Measurements from ENCODE around the gene UBE2B.
A peak's percentile ranks its signal among the peaks of the same experiment; 100 is the strongest.
"Not testable (repeated sequence)": the region's sequence is repeated elsewhere in the genome, so short reads cannot be mapped to it uniquely, and the experiment has no call there.

Gene UBE2B

GRCh38 chr5:134373633-134374032, 2.3 kb downstream of the UBE2B start:
- H3K4me3 ChIP-seq (ENCODE audit: low read depth, low read length); H4K12ac ChIP-seq (ENCODE audit: low read depth, low read length); H3K27me3 ChIP-seq (ENCODE audit: insufficient read depth, low read length); H2BK5ac ChIP-seq (ENCODE audit: low read depth, low read length, poor library complexity); H3K23ac ChIP-seq (ENCODE audit: low read length); H2AK5ac ChIP-seq (ENCODE audit: low read length); H4K91ac ChIP-seq (ENCODE audit: low read depth, low read length); H3K4me1 ChIP-seq (ENCODE audit: control insufficient read depth in 1 of 2, insufficient read depth in 2 of 2, low read length in 2 of 2); H3K9ac ChIP-seq (ENCODE audit: low read length); H4K8ac ChIP-seq (ENCODE audit: low read depth, low read length); H3K4me2 ChIP-seq (ENCODE audit: low read length); H3K18ac ChIP-seq (ENCODE audit: low read length); DNase-seq; H2BK12ac ChIP-seq (ENCODE audit: low read length); H3K9me3 ChIP-seq (ENCODE audit: insufficient read depth, low read depth, low read length); H2BK120ac ChIP-seq (ENCODE audit: insufficient read depth, low read length, poor library complexity); H3K14ac ChIP-seq (ENCODE audit: low read length); H3K27ac ChIP-seq (ENCODE audit: low read depth, low read length); H2AFZ ChIP-seq (ENCODE audit: insufficient read depth, low read length, poor library complexity): not testable (repeated sequence)
- peaks cover 10% of the 10 kb centered on the region for H3K79me1 ChIP-seq (ENCODE audit: low read length)
- WGBS (ENCODE audit: extremely low coverage, insufficient coverage, insufficient read length) = no CpG with 5 or more reads among the region's 5 CpGs
- H3K4ac ChIP-seq (ENCODE audit: low read depth, low read length) = peak overlapping the region; percentile 47
- peaks cover 11% of the 10 kb centered on the region for H3K79me2 ChIP-seq (ENCODE audit: control insufficient read depth, insufficient read depth, low read length, poor library complexity)
- H3K36me3 ChIP-seq (ENCODE audit: control insufficient read depth in 1 of 2, insufficient read depth in 2 of 2, low read length in 2 of 2) = peaks cover 9 to 13% of the 10 kb centered on the region in 2 experiments

- Histone ChIP-seq H3K4me1 (ENCODE audit: control insufficient read depth in 1 of 2, insufficient read depth in 2 of 2, low read length in 2 of 2) (peaks cover 0 to 3% of the 10 kb centered on the region in 2 experiments), H3K4ac (ENCODE audit: low read depth, low read length) (peak overlapping the region; percentile 93), H4K8ac (ENCODE audit: low read depth, low read length) (no peak overlapping the region), H3K27ac (ENCODE audit: low read depth, low read length) (no peak overlapping the region), H3K23ac (ENCODE audit: low read length) (no peak overlapping the region), H2AK5ac (ENCODE audit: low read length) (no peak overlapping the region), H3K4me3 (ENCODE audit: low read depth, low read length) (no peak overlapping the region), H2BK120ac (ENCODE audit: insufficient read depth, low read length, poor library complexity) (no peak overlapping the region), H2BK12ac (ENCODE audit: low read length) (no peak overlapping the region), H3K9ac (ENCODE audit: low read length) (no peak overlapping the region), H2BK5ac (ENCODE audit: low read depth, low read length, poor library complexity) (no peak overlapping the region), H3K27me3 (ENCODE audit: insufficient read depth, low read length) (no peaks in the 10 kb centered on the region), H3K36me3 (ENCODE audit: control insufficient read depth in 1 of 2, insufficient read depth in 2 of 2, low read length in 2 of 2) (peaks cover 10 to 14% of the 10 kb centered on the region in 2 experiments), H4K91ac (ENCODE audit: low read depth, low read length) (no peak overlapping the region), H3K14ac (ENCODE audit: low read length) (no peak overlapping the region), H2AFZ (ENCODE audit: insufficient read depth, low read length, poor library complexity) (no peak overlapping the region), H4K12ac (ENCODE audit: low read depth, low read length) (no peak overlapping the region), H3K79me2 (ENCODE audit: control insufficient read depth, insufficient read depth, low read length, poor library complexity) (peaks cover 11% of the 10 kb centered on the region), H3K18ac (ENCODE audit: low read length) (no peak overlapping the region), H3K4me2 (ENCODE audit: low read length) (no peak overlapping the region), H3K9me3 (ENCODE audit: insufficient read depth, low read depth, low read length) (no peaks in the 10 kb centered on the region), H3K79me1 (ENCODE audit: low read length) (peaks cover 10% of the 10 kb centered on the region)
- no CpG with 5 or more reads among the region's 3 CpGs for WGBS (ENCODE audit: extremely low coverage, insufficient coverage, insufficient read length)
- peak in 1 of 2 donors; percentile 31 for DNase-seq
These were observed 2.9 kb downstream of the UBE2B start for GRCh38 chr5:134374232-134374631.

GRCh38 chr5:134380346-134380745, 9.0 kb downstream of the UBE2B start:
- Histone ChIP-seq H3K4ac (ENCODE audit: low read depth, low read length) (no peak overlapping the region), H4K8ac (ENCODE audit: low read depth, low read length) (no peak overlapping the region), H3K9ac (ENCODE audit: low read length) (no peak overlapping the region), H2AK5ac (ENCODE audit: low read length) (no peak overlapping the region), H3K36me3 (ENCODE audit: control insufficient read depth in 1 of 2, insufficient read depth in 2 of 2, low read length in 2 of 2) (peaks cover 32 to 37% of the 10 kb centered on the region in 2 experiments), H3K4me1 (ENCODE audit: control insufficient read depth in 1 of 2, insufficient read depth in 2 of 2, low read length in 2 of 2) (no peaks in the 10 kb centered on the region), H3K27me3 (ENCODE audit: insufficient read depth, low read length) (no peaks in the 10 kb centered on the region), H3K4me2 (ENCODE audit: low read length) (no peak overlapping the region), H2BK120ac (ENCODE audit: insufficient read depth, low read length, poor library complexity) (no peak overlapping the region), H3K14ac (ENCODE audit: low read length) (no peak overlapping the region), H3K27ac (ENCODE audit: low read depth, low read length) (no peak overlapping the region), H3K79me1 (ENCODE audit: low read length) (no peaks in the 10 kb centered on the region), H3K4me3 (ENCODE audit: low read depth, low read length) (no peak overlapping the region), H3K23ac (ENCODE audit: low read length) (no peak overlapping the region), H3K9me3 (ENCODE audit: insufficient read depth, low read depth, low read length) (no peaks in the 10 kb centered on the region), H2BK5ac (ENCODE audit: low read depth, low read length, poor library complexity) (no peak overlapping the region), H2BK12ac (ENCODE audit: low read length) (no peak overlapping the region), H3K18ac (ENCODE audit: low read length) (no peak overlapping the region), H2AFZ (ENCODE audit: insufficient read depth, low read length, poor library complexity) (no peak overlapping the region), H4K12ac (ENCODE audit: low read depth, low read length) (no peak overlapping the region), H3K79me2 (ENCODE audit: control insufficient read depth, insufficient read depth, low read length, poor library complexity) (no peaks in the 10 kb centered on the region), H4K91ac (ENCODE audit: low read depth, low read length) (no peak overlapping the region)
- no CpG with 5 or more reads among the region's 5 CpGs for WGBS (ENCODE audit: extremely low coverage, insufficient coverage, insufficient read length)
- no peak for DNase-seq

GRCh38 chr5:134382204-134382603, 10.8 kb downstream of the UBE2B start:
- H3K4ac ChIP-seq (ENCODE audit: low read depth, low read length); H3K23ac ChIP-seq (ENCODE audit: low read length): not testable (repeated sequence)

More at GRCh38 chr5:134382204-134382603, 10.8 kb downstream of the UBE2B start:
- H3K18ac ChIP-seq (ENCODE audit: low read length); H4K91ac ChIP-seq (ENCODE audit: low read depth, low read length); H3K4me3 ChIP-seq (ENCODE audit: low read depth, low read length); H2BK120ac ChIP-seq (ENCODE audit: insufficient read depth, low read length, poor library complexity); H3K4me1 ChIP-seq (ENCODE audit: control insufficient read depth in 1 of 2, insufficient read depth in 2 of 2, low read length in 2 of 2); H2BK5ac ChIP-seq (ENCODE audit: low read depth, low read length, poor library complexity); H3K4me2 ChIP-seq (ENCODE audit: low read length); H2AK5ac ChIP-seq (ENCODE audit: low read length); H3K27ac ChIP-seq (ENCODE audit: low read depth, low read length); H3K79me2 ChIP-seq (ENCODE audit: control insufficient read depth, insufficient read depth, low read length, poor library complexity); DNase-seq; H3K9ac ChIP-seq (ENCODE audit: low read length); H3K14ac ChIP-seq (ENCODE audit: low read length); H3K27me3 ChIP-seq (ENCODE audit: insufficient read depth, low read length); H2AFZ ChIP-seq (ENCODE audit: insufficient read depth, low read length, poor library complexity); H3K9me3 ChIP-seq (ENCODE audit: insufficient read depth, low read depth, low read length); H3K79me1 ChIP-seq (ENCODE audit: low read length); H4K8ac ChIP-seq (ENCODE audit: low read depth, low read length); H2BK12ac ChIP-seq (ENCODE audit: low read length): not testable (repeated sequence)
- H4K12ac ChIP-seq (ENCODE audit: low read depth, low read length) = peak overlapping the region; percentile 30
- WGBS (ENCODE audit: extremely low coverage, insufficient coverage, insufficient read length) = no CpG with 5 or more reads among the region's 2 CpGs
- peaks cover 37 to 38% of the 10 kb centered on the region in 2 experiments for H3K36me3 ChIP-seq (ENCODE audit: control insufficient read depth in 1 of 2, insufficient read depth in 2 of 2, low read length in 2 of 2)

Data from trophoblast cell (in vitro differentiated cells and primary cell).